GM12878 (cell line): Measurements from ENCODE around the gene EPHA8. TPM values are rescaled to one million over a fixed set of nuclear protein-coding genes. Genes with fewer than 3 reads are reported as not detected.

ENCODE experiments used
- ATAC-seq: fragments of 200-7000 bp; cut with Tn5 transposase; 3 replicates; pipeline ENCODE4 v1.9.1; 2020; ENCODE audit warnings: mild to moderate bottlenecking, moderate library complexity
- BruUV-seq: library from RNA; stranded (reverse); fragments of 400-500 nt; replicated peaks from 2 replicates; lab custom pipeline; 2021; lab: Mats Ljungman, UMichigan
- CTCF ChIA-PET: fragments of 300-600 bp; sonication (Branson Sonifier 250); formaldehyde crosslinking; extraction: SDS; loops from one replicate; lab custom pipeline; 2021; ENCODE audit warnings: inconsistent platforms; lab: Yijun Ruan, JAX
- POLR2A ChIA-PET: fragments of 350-600 bp; formaldehyde crosslinking; extraction: SDS; loops from one replicate; lab custom pipeline; 2021; ENCODE audit warnings: inconsistent platforms; lab: Charles Lee
- RAD21 ChIA-PET: fragments of 300-600 bp; sonication (Branson Sonifier 250); formaldehyde crosslinking; loops from one replicate; lab custom pipeline; 2023; ENCODE audit warnings: antibody characterized with exemption; ENCODE audit not compliant: unreplicated experiment; lab: Charles Lee
- SMC1A ChIA-PET: fragments of 300-600 bp; sonication (Branson Sonifier 250); formaldehyde crosslinking; loops from one replicate; lab custom pipeline; 2023; ENCODE audit not compliant: unreplicated experiment, uncharacterized antibody; lab: Charles Lee
- DNase-seq: peaks from one replicate; pipeline ENCODE4 v3.0.0-alpha.2; 2011; ENCODE audit warnings: low read depth, low spot score
- FAIRE-seq: peaks from 3 replicates; lab custom pipeline; 2011; peaks lifted over from hg19 to GRCh38; lab: Jason Lieb, UNC
- H2AFZ ChIP-seq: 2 replicates; pipeline ENCODE4 v1.6.0; 2011; ENCODE audit warnings: low read depth, low read length, control low read depth; ENCODE audit not compliant: control insufficient read depth
- H3K27ac ChIP-seq: 2 replicates; pipeline ENCODE4 v1.5.1; 2011; ENCODE audit warnings: control low read depth; ENCODE audit not compliant: control insufficient read depth, insufficient read depth
- H3K27me3 ChIP-seq, 2 experiments: replicated peaks in 1 of 2; 2 replicates each; pipeline versions ENCODE4 v1.6.0 to v1.6.1; 2011; ENCODE audit warnings: low read length in 1 of 2; ENCODE audit not compliant: control insufficient read depth in 2 of 2, insufficient read depth in 2 of 2
- H3K36me3 ChIP-seq, 2 experiments: 2 replicates each; pipeline ENCODE4 v1.5.1; 2011; ENCODE audit warnings: low read length in 1 of 2; ENCODE audit not compliant: control insufficient read depth in 2 of 2, insufficient read depth in 2 of 2
- H3K4me1 ChIP-seq: 2 replicates; pipeline ENCODE4 v1.6.1; 2011; ENCODE audit warnings: mild to moderate bottlenecking, low read length, moderate library complexity, mixed read lengths; ENCODE audit not compliant: control insufficient read depth, insufficient read depth
- H3K4me2 ChIP-seq: 2 replicates; pipeline ENCODE4 v1.6.0; 2011; ENCODE audit warnings: control low read depth; ENCODE audit not compliant: control insufficient read depth, insufficient read depth
- H3K4me3 ChIP-seq: fragments of 200-600 bp; sonication (generic); 2 replicates; pipeline ENCODE4 v1.5.1; 2016
- H3K79me2 ChIP-seq: 2 replicates; pipeline ENCODE4 v1.6.0; 2011; ENCODE audit warnings: low read length; ENCODE audit not compliant: control insufficient read depth, insufficient read depth
- H3K9ac ChIP-seq: 2 replicates; pipeline ENCODE4 v1.8.0; 2011; ENCODE audit warnings: low read length, control low read depth, mixed read lengths; ENCODE audit not compliant: control insufficient read depth, insufficient read depth
- H3K9me3 ChIP-seq: replicated peaks from 3 replicates; pipeline ENCODE4 v1.5.1; 2011; ENCODE audit warnings: mild to moderate bottlenecking, low read length; ENCODE audit not compliant: control insufficient read depth, insufficient read depth
- H4K20me1 ChIP-seq: 2 replicates; pipeline ENCODE4 v1.6.0; 2011; ENCODE audit not compliant: control insufficient read depth, insufficient read depth
- CHD4 ChIP-seq: fragments of 200-600 bp; sonication (generic); IDR thresholded peaks from 2 replicates; pipeline ENCODE4 v1.6.1; 2016; ENCODE audit warnings: mild to moderate bottlenecking
- ESRRA ChIP-seq: IDR thresholded peaks from 2 replicates; pipeline ENCODE4 v1.6.1; 2012; ENCODE audit warnings: mild to moderate bottlenecking, low read length, improper control_type of control experiment
- HCFC1 ChIP-seq: fragments of 150-350 bp; IDR thresholded peaks from 2 replicates; pipeline ENCODE4 v1.6.1; 2014; ENCODE audit warnings: low read length
- IKZF1 ChIP-seq: fragments of 450-650 bp; conservative IDR thresholded peaks from 2 replicates; pipeline ENCODE4 v1.6.1; 2017; ENCODE audit warnings: antibody characterized with exemption, mild to moderate bottlenecking
- POLR2A ChIP-seq: IDR thresholded peaks from 2 replicates; pipeline ENCODE4 v1.6.1; 2011; ENCODE audit warnings: low read depth, mild to moderate bottlenecking, low read length
- PRDM15 ChIP-seq: fragments of 450-650 bp; formaldehyde crosslinking; IDR thresholded peaks from 2 replicates; pipeline ENCODE4 v1.4.0; 2020; ENCODE audit warnings: mild to moderate bottlenecking, moderate library complexity
- RUNX3 ChIP-seq: IDR thresholded peaks from 2 replicates; pipeline ENCODE4 v1.6.1; 2012; ENCODE audit warnings: low read length, inconsistent platforms
- SMARCA5 ChIP-seq: fragments of 450-650 bp; IDR thresholded peaks from 2 replicates; pipeline ENCODE4 v1.6.1; 2017; ENCODE audit warnings: mild to moderate bottlenecking
- TBL1XR1 ChIP-seq: IDR thresholded peaks from 2 replicates; pipeline ENCODE4 v1.6.1; 2012; ENCODE audit warnings: low read depth, low read length, improper control_type of control experiment
- WRNIP1 ChIP-seq: IDR thresholded peaks from 2 replicates; pipeline ENCODE4 v1.6.1; 2011; ENCODE audit warnings: low read depth, low read length, improper control_type of control experiment, borderline replicate concordance
- YY1 ChIP-seq: IDR thresholded peaks from 2 replicates; pipeline ENCODE4 v1.6.1; 2011; ENCODE audit warnings: low read depth, mild to moderate bottlenecking, low read length
- ZBTB11 ChIP-seq: fragments of 450-650 bp; formaldehyde crosslinking; IDR thresholded peaks from 2 replicates; pipeline ENCODE4 v1.5.0; 2022; ENCODE audit warnings: mild to moderate bottlenecking, missing genetic modification characterization
- ZBTB4 ChIP-seq: fragments of 450-650 bp; formaldehyde crosslinking; IDR thresholded peaks from 2 replicates; pipeline ENCODE4 v1.4.0; 2022; ENCODE audit warnings: mild to moderate bottlenecking, moderate library complexity
- whole genome bisulfite sequencing: methylation state at CpG from one replicate; pipeline ENCODE4 v1.1.6; 2016; ENCODE audit warnings: low lambda C conversion rate; ENCODE audit not compliant: insufficient replicate concordance, insufficient coverage; ENCODE audit errors: missing lambda C conversion rate; 5-methylcytosine and 5-hydroxymethylcytosine counted together
- in situ Hi-C: fragments of 300-500 bp; cut with MboI; formaldehyde crosslinking; loops from 9 replicates; pipeline ENCODE4 v1.14.3; 2018; ENCODE audit warnings: mixed read lengths
- intact Hi-C: fragments of 100-400 bp; cut with micrococcal nuclease; formaldehyde crosslinking; loops from one replicate; pipeline ENCODE4 v1.14.2; 2022; ENCODE audit not compliant: unreplicated experiment
- polyA plus RNA-seq, 11 experiments: library from polyadenylated mRNA; depleted of rRNA in 4 of 11; unstranded in 6 of 11; stranded (reverse) in 5 of 11; fragments of >200 nt; fragmentation: Nextera tagmentation in 4 of 11; fragmentation: Illumina TruSeq in 1 of 11; extraction: Ambion mirVana in 4 of 11; extraction: Trizol in 1 of 11; gene quantifications; 1 replicate in 1 of 11; 2 replicates in 10 of 11; pipeline versions ENCODE4 v1.2.1 to v1.2.3, GENCODE V29; 2011 to 2016; ENCODE audit warnings: inconsistent platforms in 2 of 11, missing spikeins in 2 of 11, low read depth in 1 of 11
- total RNA-seq, 4 experiments: library from RNA; depleted of rRNA in 3 of 4; stranded (reverse); fragments of >200 nt in 3 of 4; fragmentation: Illumina TruSeq in 1 of 4; extraction: Trizol in 1 of 4; gene quantifications; 2 replicates each; pipeline versions ENCODE4 v1.2.1 to v1.2.3, GENCODE V29; 2013 to 2021

EPHA8 gene
- total and polyA plus RNA-seq, 10 of the 15 experiments (the other 5 are each of a cell fraction or from before 2014, with no cell fraction given) = not detected

- ChIA-PET SMC1A (no interaction called here), CTCF (interaction anchor here (0.9 kb wide), 2 partner anchors 9 to 197 kb away, joined by 3 read pairs; no protein-coding TSS in a partner anchor), RAD21 (no interaction called here), POLR2A (no interaction called here)
- Histone ChIP-seq H3K79me2 (no peaks in the 10 kb centered on the region), H3K36me3 (no peaks in the 10 kb centered on the region), H3K9me3 (no peaks in the 10 kb centered on the region), H3K4me1 (no peaks in the 10 kb centered on the region), H3K27ac (no peak overlapping the region), H4K20me1 (no peaks in the 10 kb centered on the region; the same call in 1 of the 2 replicates), H3K4me3 (no peak overlapping the region), H2AFZ (no peak overlapping the region), H3K4me2 (no peak overlapping the region), H3K27me3 (peaks cover 0 to 3% of the 10 kb centered on the region in 2 experiments; a peak in 3 of 4 replicates), H3K9ac (no peak overlapping the region)
- ATAC-seq (no peak), DNase-seq (no peak), FAIRE-seq (no peak)
- in situ Hi-C loops = no loop called here
- 16% methylated on average over 7 of the region's 12 CpGs for WGBS
- no TSS peak for BruUV-seq
- intact Hi-C loops = no loop called here
- TF ChIP-seq SMARCA5 (no peak), WRNIP1 (no peak), CHD4 (no peak), YY1 (no peak), POLR2A (no peak), IKZF1 (no peak), HCFC1 (no peak), ZBTB11 (no peak), ESRRA (no peak), ZBTB4 (CRISPR knock-in tag) (no peak), PRDM15 (CRISPR knock-in tag) (no peak), TBL1XR1 (no peak), RUNX3 (no peak)
Measured at GRCh38 chr1:22613951-22614350, 50.7 kb downstream of the EPHA8 start.
